ENCODE results near the gene PITPNM2.

DNA sequence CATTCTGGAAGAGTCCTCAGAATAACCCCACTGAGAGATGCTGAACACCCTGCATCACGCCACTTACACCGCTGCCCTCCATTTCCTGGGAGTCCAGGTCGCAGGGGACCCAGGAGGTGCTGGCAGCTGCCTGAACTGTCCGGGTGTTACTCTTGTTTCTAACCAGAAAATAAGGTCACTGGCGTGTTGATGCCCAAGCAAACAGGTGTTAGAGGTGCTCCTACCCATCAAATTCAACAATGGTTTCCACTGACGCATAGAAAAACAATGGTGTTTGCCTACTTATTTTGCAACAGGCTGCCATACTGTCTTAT, 23.8 kb downstream of the PITPNM2 start:
- TF ChIP-seq, protein P1, sequence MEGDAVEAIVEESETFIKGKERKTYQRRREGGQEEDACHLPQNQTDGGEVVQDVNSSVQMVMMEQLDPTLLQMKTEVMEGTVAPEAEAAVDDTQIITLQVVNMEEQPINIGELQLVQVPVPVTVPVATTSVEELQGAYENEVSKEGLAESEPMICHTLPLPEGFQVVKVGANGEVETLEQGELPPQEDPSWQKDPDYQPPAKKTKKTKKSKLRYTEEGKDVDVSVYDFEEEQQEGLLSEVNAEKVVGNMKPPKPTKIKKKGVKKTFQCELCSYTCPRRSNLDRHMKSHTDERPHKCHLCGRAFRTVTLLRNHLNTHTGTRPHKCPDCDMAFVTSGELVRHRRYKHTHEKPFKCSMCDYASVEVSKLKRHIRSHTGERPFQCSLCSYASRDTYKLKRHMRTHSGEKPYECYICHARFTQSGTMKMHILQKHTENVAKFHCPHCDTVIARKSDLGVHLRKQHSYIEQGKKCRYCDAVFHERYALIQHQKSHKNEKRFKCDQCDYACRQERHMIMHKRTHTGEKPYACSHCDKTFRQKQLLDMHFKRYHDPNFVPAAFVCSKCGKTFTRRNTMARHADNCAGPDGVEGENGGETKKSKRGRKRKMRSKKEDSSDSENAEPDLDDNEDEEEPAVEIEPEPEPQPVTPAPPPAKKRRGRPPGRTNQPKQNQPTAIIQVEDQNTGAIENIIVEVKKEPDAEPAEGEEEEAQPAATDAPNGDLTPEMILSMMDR (IDR thresholded peaks at IDR 0.05), result no peak
- TF ChIP-seq TAF1 (IDR thresholded peaks at IDR 0.05; ENCODE audit: borderline replicate concordance, low read depth, low read length), result no peak
- TF ChIP-seq RAD21 (IDR thresholded peaks at IDR 0.05; ENCODE audit: low read length), result no peak
- TF ChIP-seq EZH2phosphoT487 (IDR thresholded peaks at IDR 0.05; ENCODE audit: borderline replicate concordance, low read depth), result no peak
- TF ChIP-seq MXI1 (IDR thresholded peaks at IDR 0.05; ENCODE audit: low read depth, low read length), result no peak
- no peak for TF ChIP-seq POLR2AphosphoS5 (IDR thresholded peaks at IDR 0.05; ENCODE audit: low read depth, low read length)

Measured in SK-N-SH (cell line).